Activated naive CD8-positive, alpha-beta T cell treated with anti-CD3 and anti-CD28 coated beads, Interleukin-2, amount 10 ng/mL, durations not matched to agents 7 days and 5 days (primary cell): ENCODE measurements around the gene BAZ2B. TPM values are rescaled to one million over a fixed set of nuclear protein-coding genes. Genes with fewer than 3 reads are reported as not detected.
"Not testable (repeated sequence)": the region's sequence is repeated elsewhere in the genome, so short reads cannot be mapped to it uniquely, and the experiment has no call there.

Experiments used
- ATAC-seq: fragments of 150-1000 bp; cut with Tn5 transposase; one replicate; pipeline ENCODE4 v1.10.0; 2021; ENCODE audit warnings: low read depth, moderate library complexity
- POLR2A ChIA-PET: fragments of 350-600 bp; sonication (Branson Sonifier 250); formaldehyde crosslinking; loops from one replicate; lab custom pipeline; 2021; ENCODE audit warnings: antibody characterized with exemption; lab: Charles Lee
- DNase-seq: peaks from one replicate; pipeline ENCODE4 v3.0.0; 2021
- H3K27ac Mint-ChIP-seq: one replicate; pipeline ENCODE4 v1.8.0; 2022; ENCODE audit warnings: mild to moderate bottlenecking, mixed read lengths
- H3K27me3 Mint-ChIP-seq: one replicate; pipeline ENCODE4 v1.8.0; 2022; ENCODE audit warnings: mild to moderate bottlenecking, moderate library complexity, mixed read lengths
- H3K36me3 Mint-ChIP-seq: one replicate; pipeline ENCODE4 v1.8.0; 2021; ENCODE audit warnings: mild to moderate bottlenecking, mixed read lengths
- H3K4me1 Mint-ChIP-seq: one replicate; pipeline ENCODE4 v1.8.0; 2021; ENCODE audit warnings: mixed read lengths
- H3K4me3 Mint-ChIP-seq: one replicate; pipeline ENCODE4 v1.8.0; 2022; ENCODE audit warnings: mild to moderate bottlenecking, moderate library complexity, mixed read lengths
- H3K9me3 Mint-ChIP-seq: one replicate; pipeline ENCODE4 v1.8.0; 2021; ENCODE audit warnings: mixed read lengths
- total RNA-seq, 2 experiments: library from RNA; stranded (reverse); gene quantifications; one replicate each; pipeline ENCODE4 v1.2.3, GENCODE V29; 2021

Gene BAZ2B
- total RNA-seq, 2 experiments from 2014 or later, result 27.7 to 31.9 TPM

DNA sequence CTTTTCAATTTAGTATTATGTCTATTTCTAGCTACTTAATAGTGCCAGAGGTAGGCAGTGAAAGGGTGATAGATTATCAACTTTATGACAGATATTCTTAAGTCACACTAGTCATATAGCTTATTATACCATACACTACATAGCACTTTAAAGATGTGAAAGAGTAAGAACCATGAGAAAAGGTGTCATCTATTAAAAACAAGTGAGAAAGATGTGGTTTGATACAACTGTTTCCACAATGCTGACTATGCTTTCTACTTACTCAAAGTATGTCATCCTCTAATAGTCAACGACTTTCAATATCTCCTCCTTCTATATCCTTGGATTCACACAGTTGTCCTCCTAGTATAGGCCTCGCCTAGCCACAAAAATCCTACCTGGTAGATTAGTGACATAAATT, 196.9 kb downstream of the BAZ2B start:
- ATAC-seq (no peak), DNase-seq (no peak)
- Mint-ChIP-seq H3K4me3 (no peak overlapping the region), H3K27me3 (no peaks in the 10 kb centered on the region), H3K27ac (no peak overlapping the region), H3K36me3 (peaks cover 4% of the 10 kb centered on the region), H3K4me1 (no peaks in the 10 kb centered on the region), H3K9me3 (peaks cover 2% of the 10 kb centered on the region)
- POLR2A ChIA-PET, result no interaction called here

DNA sequence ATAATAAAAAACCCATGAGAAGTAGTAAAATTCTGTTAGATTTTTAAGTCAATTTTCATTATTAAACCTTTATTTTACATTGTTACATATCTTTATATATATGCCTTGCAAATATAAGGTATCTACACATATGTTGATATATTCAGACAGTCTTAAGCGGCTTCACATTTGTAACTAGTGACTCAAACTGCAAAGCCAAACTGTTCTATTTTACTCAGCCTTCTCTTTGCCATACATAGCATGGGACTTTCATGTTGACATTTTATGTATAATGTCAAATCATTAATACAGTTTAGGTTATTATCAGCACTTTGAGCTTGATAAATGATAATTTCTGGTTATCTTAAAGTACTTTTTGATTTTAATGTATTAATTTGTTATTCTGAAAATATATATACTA, 204.9 kb downstream of the BAZ2B start:
- Mint-ChIP-seq H3K27ac (no peak overlapping the region), H3K9me3 (no peaks in the 10 kb centered on the region), H3K36me3 (peaks cover 2% of the 10 kb centered on the region), H3K4me1 (no peaks in the 10 kb centered on the region), H3K4me3 (no peak overlapping the region), H3K27me3 (no peaks in the 10 kb centered on the region)
- ATAC-seq, result no peak
- POLR2A ChIA-PET, result no interaction called here
- DNase-seq, result no peak

DNA sequence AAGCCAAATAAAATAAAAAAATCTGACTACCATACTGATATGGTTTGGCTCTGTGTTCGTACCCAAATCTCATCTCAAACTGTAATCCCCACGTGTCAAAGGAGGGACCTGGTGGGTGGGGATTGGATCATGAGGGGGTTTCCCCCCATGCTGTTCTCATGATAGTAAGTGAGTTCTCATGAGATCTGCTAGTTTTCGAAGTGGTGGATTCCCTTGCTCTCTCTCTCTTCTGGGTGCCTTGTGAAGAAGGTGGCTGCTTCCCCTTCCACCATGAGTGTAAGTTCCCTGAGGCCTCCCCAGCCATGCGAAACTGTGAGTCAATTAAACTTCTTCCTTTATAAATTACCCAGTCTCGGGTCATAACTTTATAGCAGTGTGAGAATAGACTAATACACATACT, 206.1 kb downstream of the BAZ2B start:
- Mint-ChIP-seq H3K27me3 (no peaks in the 10 kb centered on the region), H3K36me3 (peaks cover 2% of the 10 kb centered on the region), H3K27ac (no peak overlapping the region), H3K9me3 (no peaks in the 10 kb centered on the region), H3K4me1 (no peaks in the 10 kb centered on the region), H3K4me3 (no peak overlapping the region)
- POLR2A ChIA-PET, result no interaction called here
- ATAC-seq (no peak), DNase-seq (no peak)

DNA sequence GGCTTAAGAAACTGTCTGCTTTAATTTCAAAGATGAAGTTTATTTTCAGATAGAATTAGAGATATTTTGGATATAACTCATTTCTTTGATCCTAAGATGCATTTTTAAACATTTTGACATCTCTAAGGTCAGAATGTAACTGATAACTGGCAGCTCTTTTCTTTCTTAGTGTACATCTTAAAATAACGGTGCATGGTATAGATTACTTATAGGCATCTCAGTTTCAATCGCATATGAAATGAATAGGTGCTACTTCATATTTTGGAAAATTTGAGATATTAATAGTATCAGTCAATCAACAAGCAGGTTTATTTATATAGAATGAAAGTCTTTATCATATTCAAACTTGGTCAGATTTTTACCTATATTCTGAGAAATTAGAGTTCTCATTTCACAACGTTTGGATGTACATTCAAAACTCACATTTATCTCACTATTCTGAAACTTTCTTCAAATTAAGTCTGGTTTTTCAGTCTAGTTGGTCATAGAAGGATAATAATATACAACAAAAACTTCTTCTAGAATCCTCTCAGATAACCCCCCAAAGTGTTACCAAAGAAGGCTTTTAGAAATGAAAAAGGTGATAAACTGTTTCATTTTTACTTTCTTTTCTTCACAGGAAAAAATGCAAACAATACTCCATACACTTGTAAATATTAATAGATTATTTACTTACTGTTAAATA, 207.1 kb downstream of the BAZ2B start:
- peaks cover 4% of the 10 kb centered on the region for H3K36me3 Mint-ChIP-seq
- DNase-seq, result no peak
- H3K27ac Mint-ChIP-seq, result no peak overlapping the region
- no peaks in the 10 kb centered on the region for H3K4me1 Mint-ChIP-seq
- POLR2A ChIA-PET, result no interaction called here
- H3K4me3 Mint-ChIP-seq, result no peak overlapping the region
- no peak for ATAC-seq
- H3K27me3 Mint-ChIP-seq, result no peaks in the 10 kb centered on the region
- H3K9me3 Mint-ChIP-seq, result no peaks in the 10 kb centered on the region

DNA sequence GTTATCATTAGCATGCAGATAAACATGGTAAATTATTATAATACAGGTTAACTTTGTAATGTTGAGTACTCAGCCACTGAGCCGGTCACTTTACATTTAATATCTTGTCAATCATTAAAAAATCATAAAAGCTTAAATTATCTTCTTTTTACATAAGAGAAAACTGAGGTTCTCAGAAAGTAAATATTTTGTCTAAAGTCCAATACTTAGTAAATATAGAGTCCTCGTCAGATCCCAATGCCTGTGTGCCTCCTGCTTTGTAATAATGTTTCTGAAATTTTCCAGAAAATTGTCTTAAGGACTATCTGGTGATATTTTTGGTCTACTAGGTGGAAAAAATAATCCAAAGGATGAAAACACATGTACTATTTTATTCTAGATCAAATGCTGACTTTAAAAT, 213.6 kb downstream of the BAZ2B start:
- POLR2A ChIA-PET, result no interaction called here
- Mint-ChIP-seq H3K4me1 (no peaks in the 10 kb centered on the region), H3K27me3 (no peaks in the 10 kb centered on the region), H3K4me3 (no peak overlapping the region), H3K9me3 (no peaks in the 10 kb centered on the region), H3K27ac (no peak overlapping the region), H3K36me3 (peaks cover 3% of the 10 kb centered on the region)
- no peak for DNase-seq
- ATAC-seq, result no peak

DNA sequence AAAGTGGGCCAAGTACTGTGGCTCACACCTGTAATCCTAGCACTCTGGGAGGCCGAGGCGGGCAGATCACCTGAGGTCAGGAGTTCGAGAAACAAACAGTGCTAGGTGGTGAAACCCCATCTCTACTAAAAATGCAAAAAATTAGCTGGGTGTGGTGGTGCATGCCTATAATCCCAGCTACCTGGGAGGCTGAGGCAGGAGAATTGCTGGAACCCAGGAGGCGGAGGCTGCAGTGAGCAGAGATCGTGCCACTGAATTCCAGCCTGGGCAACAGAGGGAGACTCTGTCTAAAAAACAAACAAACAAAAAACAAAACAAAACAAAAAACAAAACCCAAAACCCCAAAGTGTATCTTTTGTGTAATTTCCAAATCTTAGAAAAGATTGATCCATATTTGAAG, 214.2 kb downstream of the BAZ2B start:
- H3K4me3 Mint-ChIP-seq, H3K36me3 Mint-ChIP-seq, H3K9me3 Mint-ChIP-seq, POLR2A ChIA-PET, H3K27ac Mint-ChIP-seq, H3K27me3 Mint-ChIP-seq, DNase-seq, H3K4me1 Mint-ChIP-seq, ATAC-seq: not testable (repeated sequence)

DNA sequence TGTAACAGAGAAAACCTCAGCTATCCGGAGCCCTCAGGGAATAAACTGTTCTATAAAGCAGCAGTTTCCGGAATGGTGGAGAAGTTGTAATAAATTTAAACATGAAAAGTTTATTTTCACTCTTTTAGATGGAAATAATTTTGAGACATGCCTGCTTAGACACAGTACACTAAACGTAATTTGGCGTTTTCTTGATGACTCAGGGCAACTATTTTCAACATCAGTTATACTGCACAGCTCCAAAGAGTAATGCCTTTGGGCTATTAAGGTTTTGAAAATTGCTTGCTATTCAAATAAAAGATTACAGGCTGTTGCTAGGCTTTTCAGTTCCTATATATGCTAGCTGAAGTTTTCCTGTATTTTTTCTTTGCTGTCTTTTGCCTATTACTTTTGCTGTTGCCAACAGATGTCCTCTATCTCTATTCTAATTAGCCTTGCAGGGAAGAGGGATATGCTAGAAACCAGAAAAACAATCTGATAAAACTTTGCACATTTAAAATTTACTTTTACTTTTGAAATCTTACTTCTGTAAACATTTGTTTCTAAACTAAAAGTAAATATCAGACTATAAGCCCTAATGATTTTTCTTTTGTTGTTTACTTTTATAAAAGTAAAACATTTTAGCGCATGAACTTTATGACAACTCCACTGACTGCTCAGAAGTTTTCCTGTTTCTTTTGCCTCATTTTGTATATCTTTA, 216.5 kb downstream of the BAZ2B start:
- DNase-seq (no peak), ATAC-seq (no peak)
- Mint-ChIP-seq H3K27ac (no peak overlapping the region), H3K36me3 (peaks cover 2% of the 10 kb centered on the region), H3K4me1 (no peaks in the 10 kb centered on the region), H3K27me3 (no peaks in the 10 kb centered on the region), H3K4me3 (no peak overlapping the region), H3K9me3 (no peaks in the 10 kb centered on the region)
- POLR2A ChIA-PET, result no interaction called here

DNA sequence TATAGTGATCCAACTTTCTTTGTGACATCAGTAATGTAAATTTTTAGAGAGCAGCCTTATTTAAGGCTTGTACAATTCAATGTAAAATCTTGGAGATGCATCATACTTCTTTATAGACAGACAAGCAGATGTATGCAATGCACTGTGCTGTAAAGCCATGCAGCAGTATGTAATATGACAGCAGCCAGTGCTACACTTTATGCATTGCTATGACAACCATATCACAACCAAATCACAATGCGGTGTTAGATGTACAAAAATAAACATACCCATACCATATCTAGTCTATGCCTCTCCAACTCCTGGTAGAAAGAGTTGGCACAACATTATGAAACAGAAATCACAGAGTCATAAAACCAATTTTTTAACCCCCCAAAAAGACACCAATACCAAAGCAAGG, 219.5 kb downstream of the BAZ2B start:
- ATAC-seq (no peak), DNase-seq (no peak)
- H3K36me3 Mint-ChIP-seq, result no peaks in the 10 kb centered on the region
- H3K9me3 Mint-ChIP-seq, result no peaks in the 10 kb centered on the region
- no peaks in the 10 kb centered on the region for H3K27me3 Mint-ChIP-seq
- no peaks in the 10 kb centered on the region for H3K4me1 Mint-ChIP-seq
- POLR2A ChIA-PET, result no interaction called here
- no peak overlapping the region for H3K27ac Mint-ChIP-seq
- no peak overlapping the region for H3K4me3 Mint-ChIP-seq

DNA sequence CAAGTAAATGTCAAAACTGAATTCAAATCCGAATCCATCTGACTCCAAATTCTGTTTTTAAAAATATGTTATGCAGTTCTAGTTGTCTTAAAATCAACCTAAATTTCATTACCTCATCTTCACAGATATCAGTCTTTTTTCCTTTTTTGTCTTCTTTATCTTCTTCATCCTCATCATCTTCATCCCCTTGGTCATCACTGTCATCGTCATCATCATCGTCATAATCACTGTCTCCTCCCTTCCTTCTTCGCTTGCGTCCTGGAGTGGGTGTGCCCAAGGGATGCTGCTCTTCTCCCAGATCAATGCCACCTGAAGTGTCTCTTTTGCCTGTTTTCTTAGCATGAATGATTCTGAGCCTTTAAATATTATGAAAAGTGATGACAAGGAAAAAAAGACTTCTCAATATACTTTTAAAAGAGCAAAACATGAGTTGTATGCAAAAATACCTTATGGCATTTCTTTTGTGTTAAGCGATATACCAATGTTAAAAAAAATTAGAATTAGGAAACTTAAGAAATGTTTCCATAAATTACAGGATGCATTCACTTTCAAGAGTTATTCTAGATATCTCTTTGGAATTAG, 233.8 kb downstream of the BAZ2B start:
- H3K4me3 Mint-ChIP-seq, result no peak overlapping the region
- no peaks in the 10 kb centered on the region for H3K9me3 Mint-ChIP-seq
- peaks cover 2% of the 10 kb centered on the region for H3K36me3 Mint-ChIP-seq
- no peaks in the 10 kb centered on the region for H3K4me1 Mint-ChIP-seq
- no peak for ATAC-seq
- H3K27ac Mint-ChIP-seq, result no peak overlapping the region
- POLR2A ChIA-PET, result no interaction called here
- no peak for DNase-seq
- H3K27me3 Mint-ChIP-seq, result no peaks in the 10 kb centered on the region

DNA sequence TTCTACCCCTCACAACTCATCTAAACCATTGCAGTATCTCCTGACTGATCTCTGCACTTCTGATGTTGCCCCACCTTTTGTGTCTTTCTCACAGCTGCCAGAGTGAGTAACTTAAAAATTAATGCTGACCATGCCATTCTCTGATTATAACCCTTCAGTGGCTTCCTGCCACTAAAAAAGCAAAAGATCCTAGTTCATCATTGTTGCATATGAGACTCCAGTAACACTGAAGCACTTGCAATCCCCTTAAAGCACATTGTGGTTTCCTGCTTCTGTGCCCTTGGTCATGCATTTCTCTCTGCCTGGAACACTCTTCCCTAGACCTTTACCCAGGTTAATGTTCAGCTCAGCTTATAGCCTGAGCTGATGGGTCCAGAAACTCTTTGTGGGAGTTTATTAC, 234.8 kb downstream of the BAZ2B start:
- Mint-ChIP-seq H3K9me3 (no peaks in the 10 kb centered on the region), H3K36me3 (peaks cover 2% of the 10 kb centered on the region), H3K27me3 (no peaks in the 10 kb centered on the region), H3K4me3 (no peak overlapping the region), H3K27ac (no peak overlapping the region), H3K4me1 (no peaks in the 10 kb centered on the region)
- POLR2A ChIA-PET, result no interaction called here
- DNase-seq (no peak), ATAC-seq (no peak)

DNA sequence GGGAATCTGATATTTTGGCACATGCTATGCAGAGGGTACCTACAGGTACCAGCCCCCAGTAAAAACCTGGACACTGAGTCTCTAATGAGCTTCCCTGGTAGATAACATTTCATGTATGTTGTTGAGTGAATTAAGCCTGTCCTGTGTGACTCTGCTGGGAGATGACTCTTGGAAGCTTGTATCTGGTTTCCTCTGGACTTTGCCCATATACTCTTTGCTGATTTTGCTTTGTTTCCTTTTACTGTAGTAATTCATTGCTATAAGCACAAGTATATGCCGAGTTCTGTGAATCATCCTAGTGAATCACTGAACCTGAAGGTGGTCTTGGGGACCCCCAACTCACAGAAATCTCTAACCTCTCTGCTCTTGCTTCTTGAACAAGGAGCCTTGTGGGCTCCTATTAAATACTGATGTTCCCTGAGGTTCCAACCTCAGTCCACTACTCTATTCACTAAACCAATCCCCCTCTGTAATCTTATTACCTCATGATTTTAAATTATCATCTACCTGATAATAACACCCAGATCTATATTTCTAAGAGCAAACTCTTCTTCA, 235.6 kb downstream of the BAZ2B start:
- ATAC-seq (no peak), DNase-seq (no peak)
- Mint-ChIP-seq H3K9me3 (no peaks in the 10 kb centered on the region), H3K4me3 (no peak overlapping the region), H3K36me3 (peaks cover 2% of the 10 kb centered on the region), H3K27me3 (no peaks in the 10 kb centered on the region), H3K27ac (no peak overlapping the region), H3K4me1 (no peaks in the 10 kb centered on the region)
- POLR2A ChIA-PET, result no interaction called here

DNA sequence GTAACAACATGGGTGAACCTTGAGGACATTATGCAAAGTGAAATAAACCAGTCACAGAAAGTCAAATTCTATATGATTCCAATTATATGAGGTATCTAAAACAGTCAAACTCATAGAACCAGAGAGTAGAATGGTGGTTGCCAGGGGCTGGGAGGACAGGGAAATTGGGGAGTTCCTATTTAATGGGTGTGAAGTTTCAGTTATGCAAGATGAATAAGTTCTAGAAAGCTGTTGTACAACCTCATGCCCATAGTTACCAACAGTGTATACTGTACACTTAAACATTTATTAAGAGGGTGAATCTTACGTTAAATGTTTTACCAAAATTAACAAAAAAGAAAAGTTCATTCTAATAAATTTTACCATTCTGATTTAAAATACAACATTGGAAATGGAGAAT, 237.2 kb downstream of the BAZ2B start:
- peaks cover 2% of the 10 kb centered on the region for H3K36me3 Mint-ChIP-seq
- POLR2A ChIA-PET, result no interaction called here
- H3K4me3 Mint-ChIP-seq, result no peak overlapping the region
- H3K4me1 Mint-ChIP-seq, result no peaks in the 10 kb centered on the region
- H3K27ac Mint-ChIP-seq, result no peak overlapping the region
- ATAC-seq (no peak), DNase-seq (no peak)
- H3K27me3 Mint-ChIP-seq, result no peaks in the 10 kb centered on the region
- no peaks in the 10 kb centered on the region for H3K9me3 Mint-ChIP-seq

DNA sequence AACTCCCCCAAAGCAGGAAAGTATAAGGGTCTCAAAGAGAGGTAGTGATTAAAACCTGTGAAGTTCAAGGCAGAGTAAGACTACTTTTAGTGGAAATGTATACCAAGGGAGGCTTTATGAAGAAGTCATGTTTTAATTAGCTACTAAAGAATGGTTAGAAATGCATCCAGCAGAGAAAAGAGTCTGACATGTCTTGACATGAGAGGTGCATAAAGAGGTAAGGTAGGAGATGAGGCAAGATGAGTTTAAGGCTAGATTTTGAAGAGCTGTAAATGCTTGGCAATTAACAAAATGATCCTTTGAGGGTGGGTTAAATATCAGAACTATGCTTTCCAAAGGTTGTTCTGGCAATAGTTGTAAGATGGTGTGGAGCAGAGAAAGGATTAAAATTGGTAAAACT, 241.1 kb downstream of the BAZ2B start:
- H3K4me3 Mint-ChIP-seq, result no peak overlapping the region
- DNase-seq, result no peak
- no peak overlapping the region for H3K27ac Mint-ChIP-seq
- H3K27me3 Mint-ChIP-seq, result no peaks in the 10 kb centered on the region
- no peaks in the 10 kb centered on the region for H3K9me3 Mint-ChIP-seq
- POLR2A ChIA-PET, result no interaction called here
- H3K36me3 Mint-ChIP-seq, result peaks cover 5% of the 10 kb centered on the region
- no peaks in the 10 kb centered on the region for H3K4me1 Mint-ChIP-seq
- no peak for ATAC-seq

DNA sequence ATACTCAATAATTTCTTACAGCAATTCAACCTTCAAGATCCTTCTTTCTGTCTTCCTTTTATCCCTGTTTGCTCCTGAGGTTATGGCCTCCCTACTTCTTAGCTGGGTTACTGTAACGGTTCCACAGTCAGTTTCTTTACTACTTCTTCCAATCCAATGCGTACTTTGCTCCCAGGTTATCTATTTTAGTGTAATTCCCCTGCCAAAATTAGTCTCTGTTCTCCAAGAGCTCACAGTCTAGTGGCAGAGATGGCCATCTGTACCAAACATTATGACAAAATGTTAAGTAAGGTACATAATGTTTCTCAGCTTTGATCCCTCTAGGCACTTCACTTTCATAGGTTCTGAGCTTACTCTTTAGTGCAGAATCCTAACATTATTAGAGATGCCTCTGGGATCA, 244.8 kb downstream of the BAZ2B start:
- POLR2A ChIA-PET, result no interaction called here
- Mint-ChIP-seq H3K4me1 (no peaks in the 10 kb centered on the region), H3K27ac (no peak overlapping the region), H3K9me3 (peaks cover 2% of the 10 kb centered on the region), H3K36me3 (peaks cover 8% of the 10 kb centered on the region), H3K4me3 (no peak overlapping the region), H3K27me3 (no peaks in the 10 kb centered on the region)
- ATAC-seq (no peak), DNase-seq (no peak)
